IPS DF 4.7 (cell line): ENCODE results near the gene BEGAIN.
"Not testable (repeated sequence)": the region's sequence is repeated elsewhere in the genome, so short reads cannot be mapped to it uniquely, and the experiment has no call there.

Source experiments
- DNase-seq: peaks from one replicate; pipeline ENCODE4 v3.0.0-alpha.2; 2013; ENCODE audit warnings: low spot score; ENCODE audit errors: extremely low read depth

Gene BEGAIN

GRCh38 chr14:100524233-100524932 lies 62.8 kb downstream of the BEGAIN start:
- DNase-seq, result no peak

- DNase-seq, result no peak
Measured at GRCh38 chr14:100523843-100524169, 63.4 kb downstream of the BEGAIN start.

DNA sequence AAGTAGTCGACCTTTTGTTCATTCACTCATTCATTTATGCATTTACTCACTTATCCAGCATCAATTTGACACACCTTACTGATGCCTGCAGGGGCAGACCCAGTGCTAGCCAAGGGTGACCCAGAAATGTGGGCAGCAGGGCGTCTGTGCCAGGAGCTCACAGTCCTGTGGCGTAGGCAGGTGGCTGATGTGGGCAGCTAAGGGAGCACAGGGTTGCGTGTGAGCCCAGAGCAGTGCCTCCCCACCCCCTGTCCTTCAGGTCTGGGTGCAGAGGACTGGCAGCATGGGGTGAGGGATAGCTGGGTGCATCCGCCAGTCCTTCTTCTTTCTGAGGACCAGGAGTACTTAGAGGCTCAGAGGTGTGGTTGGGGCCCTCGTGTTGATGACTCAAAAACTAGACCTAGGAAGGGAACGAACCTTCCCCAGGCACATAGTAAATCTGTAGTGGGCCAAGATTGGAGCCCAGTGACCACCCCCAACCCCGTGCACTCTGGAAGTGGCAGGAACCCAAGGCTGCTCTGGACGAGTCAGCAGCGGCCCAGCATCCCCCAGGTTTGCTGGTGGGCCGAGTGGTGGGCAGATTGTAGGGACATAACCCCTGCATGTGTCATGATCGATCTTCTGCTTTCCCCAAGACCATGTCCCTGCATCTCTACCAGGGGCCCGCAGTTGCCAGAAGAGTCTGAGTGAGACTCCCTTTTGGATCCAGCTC lies 63.9 kb downstream of the BEGAIN start:
- DNase-seq, result no peak

DNA sequence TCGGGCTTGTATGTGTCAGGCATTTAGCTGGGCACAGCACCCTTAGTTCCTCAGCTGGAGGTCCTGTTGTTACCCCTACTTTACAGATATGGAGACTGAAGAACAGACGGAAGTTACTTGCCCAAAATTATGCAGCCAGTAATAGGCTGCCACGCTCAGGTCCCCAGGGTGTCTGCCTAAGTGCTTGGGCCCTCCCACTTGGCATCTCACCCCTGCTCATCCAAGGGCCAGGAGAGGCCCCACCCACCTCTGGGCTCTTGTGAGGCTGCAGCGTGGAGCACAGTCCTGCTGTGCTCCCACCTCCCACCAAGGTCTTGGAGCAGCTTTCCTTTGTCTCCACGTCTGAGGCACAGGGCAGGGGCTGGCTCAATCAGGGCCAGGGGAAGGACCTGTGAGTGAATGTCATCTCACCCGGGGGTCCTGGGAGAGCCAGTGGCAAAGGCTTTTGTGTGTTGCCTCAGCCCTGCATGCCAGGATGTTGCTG lies 64.6 kb downstream of the BEGAIN start:
- DNase-seq, result no peak

- not testable (repeated sequence) for DNase-seq
Measured at GRCh38 chr14:100506053-100506452, 81.2 kb downstream of the BEGAIN start.

DNA sequence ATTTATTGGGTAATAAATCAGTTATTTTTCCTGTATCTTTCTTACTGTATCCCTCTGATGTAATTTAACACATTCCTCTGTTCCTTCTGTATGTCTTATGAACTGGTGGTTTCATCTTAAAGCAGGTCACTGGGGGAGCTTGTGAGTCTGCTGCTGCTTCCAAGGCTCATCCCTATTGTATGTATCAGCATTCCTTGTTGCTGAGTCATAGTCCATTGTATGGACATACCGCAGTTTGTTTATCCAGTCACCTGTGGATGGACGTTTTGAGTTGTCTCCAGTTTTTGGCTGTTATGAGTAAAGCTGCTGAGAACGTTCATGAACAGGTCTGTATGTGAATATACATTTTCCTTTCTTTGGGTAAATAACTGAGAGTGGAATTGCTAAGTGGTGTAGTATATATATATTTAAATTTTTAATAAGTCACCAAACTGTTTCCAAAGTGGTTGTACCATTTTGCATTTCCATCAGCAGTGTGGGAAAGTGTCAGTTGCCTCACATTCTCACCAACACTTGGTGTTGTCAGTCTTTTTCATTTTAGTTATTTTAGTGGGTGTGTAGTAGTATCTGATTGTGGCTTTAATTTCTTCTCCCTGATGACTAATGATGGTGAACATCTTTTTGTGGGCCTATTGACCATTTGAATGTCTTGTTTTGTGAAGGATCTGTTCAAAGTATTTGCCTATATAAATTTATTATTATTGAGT lies 82.7 kb downstream of the BEGAIN start:
- no peak for DNase-seq

DNA sequence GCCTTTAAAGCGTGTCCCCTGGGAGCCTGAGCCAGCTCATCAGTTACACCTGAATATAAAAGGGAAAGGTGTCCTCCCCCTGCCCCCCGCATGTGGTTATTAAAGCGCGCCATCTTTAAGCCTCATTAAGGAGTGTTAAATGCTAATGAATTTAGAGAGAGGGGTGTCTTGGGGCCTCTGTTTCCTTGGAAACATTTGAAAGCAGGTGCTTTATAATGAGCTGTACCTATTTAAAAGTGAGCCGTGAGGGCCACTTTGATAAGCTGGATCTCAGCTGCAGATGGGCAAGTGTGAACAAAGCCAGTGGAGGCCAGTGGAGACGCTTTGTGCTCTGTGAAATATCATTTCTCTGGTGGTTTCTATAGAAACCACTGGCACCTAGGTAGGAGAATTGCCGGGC lies 84.0 kb downstream of the BEGAIN start:
- DNase-seq, result no peak

DNA sequence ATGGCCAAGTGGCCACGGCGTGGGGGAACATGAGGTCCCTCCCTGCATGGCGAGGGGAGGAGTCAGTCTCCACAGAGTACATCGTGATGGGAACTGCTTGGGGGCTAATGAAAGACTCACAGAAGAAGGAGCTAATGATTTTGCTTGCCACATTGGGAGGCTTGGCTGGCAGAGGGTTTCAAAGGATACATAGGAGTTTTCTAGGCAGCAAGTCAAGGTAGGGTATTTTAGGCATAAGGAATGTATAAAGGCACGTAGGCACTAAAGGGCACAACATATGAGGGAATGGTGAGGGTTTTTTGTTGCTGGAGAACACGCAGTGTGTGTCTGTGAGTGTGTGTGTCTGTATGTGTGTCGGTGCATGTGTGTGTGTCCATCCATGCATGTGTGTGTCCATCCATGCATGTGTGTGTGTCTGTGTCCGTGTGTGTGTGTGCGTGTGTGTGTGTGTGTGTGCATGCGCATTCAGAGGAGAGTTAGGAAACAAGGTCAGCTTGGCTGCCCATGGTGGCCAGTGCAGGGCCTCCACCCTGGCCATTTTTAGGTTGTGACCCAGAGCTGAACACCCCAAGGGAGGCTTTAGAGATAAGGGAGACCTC lies 84.5 kb downstream of the BEGAIN start:
- DNase-seq, result no peak

GRCh38 chr14:100500128-100500527 lies 87.1 kb downstream of the BEGAIN start:
- DNase-seq, result no peak

DNA sequence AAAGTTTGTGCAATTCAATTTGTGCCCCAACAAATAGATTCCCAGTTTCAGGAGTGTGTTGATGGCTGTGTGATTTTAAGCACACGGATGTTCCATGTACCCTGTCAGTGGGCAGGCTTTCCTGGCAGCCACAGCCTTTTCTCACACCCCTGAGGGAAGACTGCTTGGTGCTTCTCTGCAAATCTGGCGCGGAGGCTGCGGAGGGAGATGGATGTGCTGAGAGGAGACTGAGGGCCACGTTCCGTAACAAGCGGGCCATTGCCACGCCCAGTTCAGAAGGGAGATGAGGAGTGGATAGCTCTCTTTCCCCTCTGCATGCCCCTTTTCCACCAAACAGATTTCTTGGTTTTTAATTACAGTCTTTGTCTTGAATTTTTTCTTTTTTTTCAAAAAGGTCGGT lies 89.1 kb downstream of the BEGAIN start:
- DNase-seq, result no peak

DNA sequence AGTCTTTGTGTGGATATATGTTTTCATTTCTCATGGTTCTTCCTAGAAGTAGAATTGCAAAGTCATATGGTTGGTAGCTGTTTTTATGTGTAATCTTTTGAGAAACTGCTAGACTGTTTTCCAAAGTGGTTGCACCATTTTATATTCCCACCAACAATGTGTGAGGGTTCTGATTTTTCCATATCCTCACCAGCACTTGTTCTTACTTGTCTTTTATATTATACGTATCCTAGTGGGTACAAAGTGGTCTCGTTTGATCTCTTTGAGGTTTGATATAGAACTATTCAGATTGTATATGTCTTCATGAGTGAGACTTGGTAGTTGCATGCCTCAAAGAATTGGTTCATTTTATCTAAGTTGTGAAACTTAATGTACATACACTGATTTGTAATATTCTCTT lies 91.3 kb downstream of the BEGAIN start:
- DNase-seq, result no peak

GRCh38 chr14:100494645-100495044 lies 92.6 kb downstream of the BEGAIN start:
- DNase-seq, result no peak

GRCh38 chr14:100490252-100490651 lies 97.0 kb downstream of the BEGAIN start:
- DNase-seq, result no peak

- no peak for DNase-seq
Measured at GRCh38 chr14:100488057-100488456, 99.2 kb downstream of the BEGAIN start.

- DNase-seq, result no peak
Measured at GRCh38 chr14:100487304-100487703, 99.9 kb downstream of the BEGAIN start.
